Trophoblast cell (in vitro differentiated cells and primary cell): ENCODE data around the gene GIGYF2.

Source experiments
- DNase-seq, 2 donors: peaks; one replicate each; pipeline ENCODE4 v3.0.0-alpha.2; 2016
- H2AFZ ChIP-seq: 2 replicates; pipeline ENCODE4 v1.6.1; 2013; ENCODE audit warnings: low read length, moderate library complexity, mild to moderate bottlenecking; ENCODE audit not compliant: insufficient read depth, poor library complexity
- H2AK5ac ChIP-seq: 2 replicates; pipeline ENCODE4 v1.6.1; 2013; ENCODE audit warnings: mild to moderate bottlenecking, low read length
- H2BK120ac ChIP-seq: 2 replicates; pipeline ENCODE4 v1.6.1; 2013; ENCODE audit warnings: low read length, mild to moderate bottlenecking, moderate library complexity; ENCODE audit not compliant: insufficient read depth, poor library complexity
- H2BK12ac ChIP-seq: 2 replicates; pipeline ENCODE4 v1.6.1; 2013; ENCODE audit warnings: mild to moderate bottlenecking, low read length, moderate library complexity
- H2BK5ac ChIP-seq: 2 replicates; pipeline ENCODE4 v1.6.1; 2013; ENCODE audit warnings: low read length, low read depth, moderate library complexity, mild to moderate bottlenecking; ENCODE audit not compliant: poor library complexity
- H3K14ac ChIP-seq: 2 replicates; pipeline ENCODE4 v1.6.1; 2013; ENCODE audit warnings: mild to moderate bottlenecking, low read length
- H3K18ac ChIP-seq: 2 replicates; pipeline ENCODE4 v1.6.1; 2013; ENCODE audit warnings: mild to moderate bottlenecking, low read length
- H3K23ac ChIP-seq: 2 replicates; pipeline ENCODE4 v1.6.1; 2013; ENCODE audit warnings: low read length
- H3K27ac ChIP-seq: 2 replicates; pipeline ENCODE4 v1.5.1; 2013; ENCODE audit warnings: low read depth, mild to moderate bottlenecking, inconsistent platforms, low read length, moderate library complexity
- H3K27me3 ChIP-seq: 2 replicates; pipeline ENCODE4 v1.6.1; 2013; ENCODE audit warnings: inconsistent platforms, mild to moderate bottlenecking, low read length, moderate library complexity; ENCODE audit not compliant: insufficient read depth
- H3K36me3 ChIP-seq, 2 experiments: 1 replicate in 1 of 2; 2 replicates in 1 of 2; pipeline ENCODE4 v1.6.1; 2013; ENCODE audit warnings: low read length in 2 of 2, mild to moderate bottlenecking in 2 of 2, moderate library complexity in 1 of 2; ENCODE audit not compliant: insufficient read depth in 2 of 2, control insufficient read depth in 1 of 2
- H3K4ac ChIP-seq: 2 replicates; pipeline ENCODE4 v1.6.1; 2013; ENCODE audit warnings: low read depth, mild to moderate bottlenecking, low read length, moderate library complexity
- H3K4me1 ChIP-seq, 2 experiments: 1 replicate in 1 of 2; 2 replicates in 1 of 2; pipeline ENCODE4 v1.6.1; 2013; ENCODE audit warnings: low read length in 2 of 2, mild to moderate bottlenecking in 2 of 2, moderate library complexity in 1 of 2; ENCODE audit not compliant: insufficient read depth in 2 of 2, control insufficient read depth in 1 of 2
- H3K4me2 ChIP-seq: 2 replicates; pipeline ENCODE4 v1.6.1; 2013; ENCODE audit warnings: inconsistent platforms, mild to moderate bottlenecking, low read length, moderate library complexity
- H3K4me3 ChIP-seq: 2 replicates; pipeline ENCODE4 v1.5.1; 2013; ENCODE audit warnings: mild to moderate bottlenecking, low read depth, low read length, inconsistent platforms
- H3K79me1 ChIP-seq: one replicate; pipeline ENCODE4 v1.6.1; 2013; ENCODE audit warnings: low read length
- H3K79me2 ChIP-seq: 2 replicates; pipeline ENCODE4 v1.6.1; 2013; ENCODE audit warnings: low read length, mild to moderate bottlenecking; ENCODE audit not compliant: control insufficient read depth, insufficient read depth, poor library complexity
- H3K9ac ChIP-seq: 2 replicates; pipeline ENCODE4 v1.6.1; 2013; ENCODE audit warnings: mild to moderate bottlenecking, low read length
- H3K9me3 ChIP-seq: 2 replicates; pipeline ENCODE4 v1.6.1; 2013; ENCODE audit warnings: low read depth, mild to moderate bottlenecking, control low read depth, inconsistent platforms, low read length; ENCODE audit not compliant: insufficient read depth
- H4K12ac ChIP-seq: 2 replicates; pipeline ENCODE4 v1.6.1; 2013; ENCODE audit warnings: low read depth, mild to moderate bottlenecking, low read length, moderate library complexity
- H4K8ac ChIP-seq: 2 replicates; pipeline ENCODE4 v1.6.1; 2013; ENCODE audit warnings: low read depth, mild to moderate bottlenecking, low read length, moderate library complexity
- H4K91ac ChIP-seq: one replicate; pipeline ENCODE4 v1.6.1; 2013; ENCODE audit warnings: low read depth, mild to moderate bottlenecking, low read length, moderate library complexity
- WGBS: extraction: QIAGEN DNeasy Blood & Tissue Kit; methylation state at CpG from one replicate; pipeline ENCODE4 v1.1.7; 2013; ENCODE audit warnings: missing lambda C conversion rate; ENCODE audit not compliant: insufficient read length, insufficient coverage; ENCODE audit errors: extremely low coverage; 5-methylcytosine and 5-hydroxymethylcytosine counted together

The GIGYF2 gene

GRCh38 chr2:232697807-232698110 lies 628 bp downstream of the GIGYF2 start:
- Histone ChIP-seq H4K12ac (peak overlapping the region; percentile 96), H3K27me3 (no peaks in the 10 kb centered on the region), H3K9ac (peak overlapping the region; percentile 99), H2BK12ac (no peak overlapping the region), H3K4ac (peak overlapping the region; percentile 87), H2AFZ (peak overlapping the region; percentile 99), H3K18ac (peak overlapping the region; percentile 99), H3K36me3 (peaks cover under 1 to 2% of the 10 kb centered on the region in 2 experiments), H3K14ac (peak overlapping the region; percentile 95), H4K91ac (peak overlapping the region; percentile 96), H3K27ac (peak overlapping the region; percentile 91), H3K23ac (no peak overlapping the region), H3K79me2 (peaks cover 16% of the 10 kb centered on the region), H2AK5ac (peak overlapping the region; percentile 100), H4K8ac (peak overlapping the region; percentile 99), H3K9me3 (no peaks in the 10 kb centered on the region), H3K79me1 (peaks cover 9% of the 10 kb centered on the region), H2BK5ac (peak overlapping the region; percentile 82), H3K4me2 (peak overlapping the region; percentile 85), H3K4me1 (peaks cover 5 to 6% of the 10 kb centered on the region in 2 experiments), H2BK120ac (peak overlapping the region; percentile 95), H3K4me3 (peak overlapping the region; percentile 99)
- no CpG with 5 or more reads among the region's 11 CpGs for WGBS
- peak in 1 of 2 donors; percentile 35 for DNase-seq

- 93% methylated on average over 1 of the region's 4 CpGs for WGBS
- Histone ChIP-seq H4K8ac (no peak overlapping the region), H3K79me2 (peaks cover 16% of the 10 kb centered on the region), H3K9ac (no peak overlapping the region), H2BK120ac (no peak overlapping the region), H4K12ac (no peak overlapping the region), H2BK12ac (no peak overlapping the region), H3K79me1 (peaks cover 9% of the 10 kb centered on the region), H3K14ac (no peak overlapping the region), H3K4me2 (peak overlapping the region; percentile 19), H3K36me3 (peaks cover 2% of the 10 kb centered on the region in 2 experiments), H4K91ac (no peak overlapping the region), H2AK5ac (no peak overlapping the region), H3K23ac (no peak overlapping the region), H3K4ac (peak overlapping the region; percentile 97), H2AFZ (no peak overlapping the region), H3K9me3 (no peaks in the 10 kb centered on the region), H3K27ac (no peak overlapping the region), H3K27me3 (no peaks in the 10 kb centered on the region), H3K4me1 (peaks cover 5 to 6% of the 10 kb centered on the region in 2 experiments), H3K4me3 (no peak overlapping the region), H2BK5ac (no peak overlapping the region), H3K18ac (no peak overlapping the region)
- peak in 1 of 2 donors; percentile 29 for DNase-seq
These were observed 1.5 kb downstream of the GIGYF2 start for GRCh38 chr2:232698556-232699091.

- Histone ChIP-seq H3K4me3 (no peak overlapping the region), H2BK120ac (no peak overlapping the region), H3K79me2 (peaks cover 16% of the 10 kb centered on the region), H2AFZ (no peak overlapping the region), H4K12ac (no peak overlapping the region), H4K8ac (no peak overlapping the region), H3K9ac (no peak overlapping the region), H3K18ac (no peak overlapping the region), H3K79me1 (peaks cover 9% of the 10 kb centered on the region), H4K91ac (no peak overlapping the region), H3K9me3 (no peaks in the 10 kb centered on the region), H3K4ac (peak overlapping the region; percentile 97), H3K27me3 (no peaks in the 10 kb centered on the region), H3K36me3 (peaks cover 2 to 6% of the 10 kb centered on the region in 2 experiments), H3K4me1 (peaks cover 5 to 6% of the 10 kb centered on the region in 2 experiments), H2AK5ac (no peak overlapping the region), H2BK12ac (no peak overlapping the region), H3K14ac (no peak overlapping the region), H3K23ac (peak overlapping the region; percentile 46), H3K4me2 (peak overlapping the region; percentile 48), H2BK5ac (no peak overlapping the region), H3K27ac (no peak overlapping the region)
- WGBS: no CpG with 5 or more reads among the region's 2 CpGs
- DNase-seq: no peak
These were observed 2.0 kb downstream of the GIGYF2 start for GRCh38 chr2:232699110-232699509.

- no peaks in the 10 kb centered on the region for H3K9me3 ChIP-seq
- H3K36me3 ChIP-seq: peaks cover 5 to 9% of the 10 kb centered on the region in 2 experiments
- H3K18ac ChIP-seq: no peak overlapping the region
- H3K79me2 ChIP-seq: peaks cover 16% of the 10 kb centered on the region
- H4K12ac ChIP-seq: no peak overlapping the region
- no peak overlapping the region for H4K8ac ChIP-seq
- WGBS: no CpG with 5 or more reads among the region's 1 CpG
- no peak for DNase-seq
- peaks cover 9% of the 10 kb centered on the region for H3K79me1 ChIP-seq
- H3K23ac ChIP-seq: no peak overlapping the region
- no peak overlapping the region for H2AFZ ChIP-seq
- H2BK120ac ChIP-seq: no peak overlapping the region
- H3K14ac ChIP-seq: no peak overlapping the region
- H3K9ac ChIP-seq: no peak overlapping the region
- H3K27me3 ChIP-seq: no peaks in the 10 kb centered on the region
- H2BK12ac ChIP-seq: no peak overlapping the region
- no peak overlapping the region for H2AK5ac ChIP-seq
- no peak overlapping the region for H3K27ac ChIP-seq
- no peak overlapping the region for H2BK5ac ChIP-seq
- H4K91ac ChIP-seq: no peak overlapping the region
- H3K4me1 ChIP-seq: peaks cover 5 to 6% of the 10 kb centered on the region in 2 experiments
- H3K4me2 ChIP-seq: no peak overlapping the region
- H3K4ac ChIP-seq: no peak overlapping the region
- no peak overlapping the region for H3K4me3 ChIP-seq
These were observed 3.0 kb downstream of the GIGYF2 start for GRCh38 chr2:232700154-232700553.
